Measurements from ENCODE around the gene NTRK3.

Gene NTRK3

DNA sequence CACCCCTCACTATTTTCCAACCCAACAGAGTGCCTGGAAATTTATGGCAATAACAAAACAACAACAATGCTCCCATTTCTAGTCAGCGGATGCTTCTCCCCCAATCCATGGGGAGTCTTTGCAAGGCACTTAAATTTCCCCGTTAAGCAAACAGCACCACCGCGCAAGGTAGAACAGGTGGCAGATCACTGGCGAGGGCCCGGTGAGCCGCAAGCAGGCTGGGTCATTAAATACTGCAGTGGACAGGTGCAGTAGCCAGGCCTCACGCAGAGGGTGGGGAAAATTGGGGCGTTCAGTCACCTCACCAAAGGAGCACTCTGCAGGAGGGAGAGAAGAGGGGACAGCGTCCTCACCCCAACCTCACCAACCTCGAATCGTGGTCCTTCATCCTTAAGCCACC is 147.5 kb downstream of the NTRK3 start:
- no peak for TF ChIP-seq POLR2AphosphoS5 (IDR thresholded peaks at IDR 0.05; ENCODE audit: borderline replicate concordance, low read depth, low read length)
- no peak for TF ChIP-seq EZH2 (IDR thresholded peaks at IDR 0.05)
- TF ChIP-seq FOXP2 (optimal IDR thresholded peaks at IDR 0.05; ENCODE audit: control extremely low read depth, extremely low read length, insufficient read depth) = no peak
- DNase-seq (ENCODE audit: low read depth, low spot score) = no peak
- H3K36me3 ChIP-seq (ENCODE audit: insufficient read depth, low read length) = no peaks in the 10 kb centered on the region
- no peaks in the 10 kb centered on the region for H3K9me3 ChIP-seq (ENCODE audit: low read depth, low read length)
- H3K9ac ChIP-seq (ENCODE audit: insufficient read length) = no peak overlapping the region
- H3K27ac ChIP-seq = no peak overlapping the region
- no peak overlapping the region for H3K4me3 ChIP-seq

DNA sequence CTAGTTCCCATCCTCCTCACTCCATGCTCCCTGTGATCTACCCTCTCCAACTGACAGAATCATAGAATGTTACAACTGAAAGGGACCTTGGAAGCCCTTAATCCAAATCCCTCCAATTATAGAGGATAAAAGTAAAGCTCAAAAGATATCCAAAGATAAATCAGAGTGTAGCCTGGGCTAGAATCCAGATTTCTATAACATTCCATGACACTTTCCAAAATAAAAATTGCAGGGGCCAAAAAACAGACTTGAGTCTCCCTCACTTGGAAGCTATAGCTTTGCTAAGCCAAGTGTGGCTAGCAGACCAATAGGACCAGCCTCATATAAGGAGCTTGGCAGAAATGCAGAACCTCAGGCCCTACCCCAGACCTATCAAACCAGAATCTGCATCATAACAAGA is 148.1 kb downstream of the NTRK3 start:
- H3K36me3 ChIP-seq (ENCODE audit: insufficient read depth, low read length) = no peaks in the 10 kb centered on the region
- no peak overlapping the region for H3K27ac ChIP-seq
- DNase-seq (ENCODE audit: low read depth, low spot score) = no peak
- H3K9me3 ChIP-seq (ENCODE audit: low read depth, low read length) = no peaks in the 10 kb centered on the region
- TF ChIP-seq FOXP2 (optimal IDR thresholded peaks at IDR 0.05; ENCODE audit: control extremely low read depth, extremely low read length, insufficient read depth) (no peak), POLR2AphosphoS5 (IDR thresholded peaks at IDR 0.05; ENCODE audit: borderline replicate concordance, low read depth, low read length) (no peak), EZH2 (IDR thresholded peaks at IDR 0.05) (no peak)
- H3K4me3 ChIP-seq = no peak overlapping the region
- no peak overlapping the region for H3K9ac ChIP-seq (ENCODE audit: insufficient read length)

GRCh38 chr15:88106074-88106473 is 150.5 kb downstream of the NTRK3 start:
- TF ChIP-seq FOXP2 (optimal IDR thresholded peaks at IDR 0.05; ENCODE audit: control extremely low read depth, extremely low read length, insufficient read depth) (no peak), POLR2AphosphoS5 (IDR thresholded peaks at IDR 0.05; ENCODE audit: borderline replicate concordance, low read depth, low read length) (no peak), EZH2 (IDR thresholded peaks at IDR 0.05) (no peak)
- no peak overlapping the region for H3K9ac ChIP-seq (ENCODE audit: insufficient read length)
- H3K27ac ChIP-seq = no peak overlapping the region
- DNase-seq (ENCODE audit: low read depth, low spot score) = no peak
- H3K4me3 ChIP-seq = no peak overlapping the region
- H3K36me3 ChIP-seq (ENCODE audit: insufficient read depth, low read length) = no peaks in the 10 kb centered on the region
- no peaks in the 10 kb centered on the region for H3K9me3 ChIP-seq (ENCODE audit: low read depth, low read length)

DNA sequence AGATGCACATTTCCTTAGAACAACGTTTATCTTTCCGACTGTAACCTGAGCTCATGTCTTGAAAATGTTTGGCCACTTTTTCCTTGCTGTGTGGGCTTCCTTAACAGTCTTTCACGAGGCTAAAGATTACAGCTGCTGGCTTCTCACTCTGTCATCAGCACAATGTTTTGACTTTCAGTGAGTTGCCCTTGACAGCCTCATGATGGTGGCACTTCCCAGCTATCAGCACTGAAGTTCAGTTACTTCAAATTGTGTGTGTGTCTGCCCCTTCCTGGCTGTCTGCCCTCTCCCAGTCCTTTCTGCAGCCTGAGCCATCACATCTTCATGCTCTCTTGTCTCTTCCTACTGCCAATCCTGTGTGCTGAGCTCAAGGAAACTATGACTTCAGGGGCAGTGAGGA is 152.2 kb downstream of the NTRK3 start:
- no peaks in the 10 kb centered on the region for H3K9me3 ChIP-seq (ENCODE audit: low read depth, low read length)
- no peaks in the 10 kb centered on the region for H3K36me3 ChIP-seq (ENCODE audit: insufficient read depth, low read length)
- no peak for DNase-seq (ENCODE audit: low read depth, low spot score)
- H3K27ac ChIP-seq = no peak overlapping the region
- H3K4me3 ChIP-seq = no peak overlapping the region
- H3K9ac ChIP-seq (ENCODE audit: insufficient read length) = no peak overlapping the region
- TF ChIP-seq EZH2 (IDR thresholded peaks at IDR 0.05) (no peak), FOXP2 (optimal IDR thresholded peaks at IDR 0.05; ENCODE audit: control extremely low read depth, extremely low read length, insufficient read depth) (no peak), POLR2AphosphoS5 (IDR thresholded peaks at IDR 0.05; ENCODE audit: borderline replicate concordance, low read depth, low read length) (no peak)

DNA sequence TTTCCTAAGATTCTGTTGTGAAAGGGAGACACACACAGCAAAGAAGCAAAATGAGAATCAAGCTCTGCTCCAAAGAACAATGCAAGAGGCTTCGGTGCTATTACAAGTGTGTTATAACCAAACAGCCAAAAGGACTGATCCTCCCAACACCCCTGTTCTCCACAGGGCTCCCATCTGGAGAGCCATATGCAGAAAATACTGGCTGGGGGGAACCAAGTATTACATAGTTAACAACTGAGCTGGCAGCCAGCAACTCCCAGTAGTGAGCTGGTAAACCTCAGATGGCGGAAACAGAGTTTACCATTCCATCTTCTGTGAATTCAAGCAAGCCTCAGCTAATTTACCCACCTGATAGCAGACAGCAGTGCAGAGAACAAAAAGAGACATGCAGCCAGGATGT is 156.4 kb downstream of the NTRK3 start:
- H3K9me3 ChIP-seq (ENCODE audit: low read depth, low read length) = no peaks in the 10 kb centered on the region
- TF ChIP-seq FOXP2 (optimal IDR thresholded peaks at IDR 0.05; ENCODE audit: control extremely low read depth, extremely low read length, insufficient read depth) (no peak), POLR2AphosphoS5 (IDR thresholded peaks at IDR 0.05; ENCODE audit: borderline replicate concordance, low read depth, low read length) (no peak), EZH2 (IDR thresholded peaks at IDR 0.05) (no peak)
- H3K27ac ChIP-seq = no peak overlapping the region
- H3K4me3 ChIP-seq = no peak overlapping the region
- no peak overlapping the region for H3K9ac ChIP-seq (ENCODE audit: insufficient read length)
- no peak for DNase-seq (ENCODE audit: low read depth, low spot score)
- no peaks in the 10 kb centered on the region for H3K36me3 ChIP-seq (ENCODE audit: insufficient read depth, low read length)

DNA sequence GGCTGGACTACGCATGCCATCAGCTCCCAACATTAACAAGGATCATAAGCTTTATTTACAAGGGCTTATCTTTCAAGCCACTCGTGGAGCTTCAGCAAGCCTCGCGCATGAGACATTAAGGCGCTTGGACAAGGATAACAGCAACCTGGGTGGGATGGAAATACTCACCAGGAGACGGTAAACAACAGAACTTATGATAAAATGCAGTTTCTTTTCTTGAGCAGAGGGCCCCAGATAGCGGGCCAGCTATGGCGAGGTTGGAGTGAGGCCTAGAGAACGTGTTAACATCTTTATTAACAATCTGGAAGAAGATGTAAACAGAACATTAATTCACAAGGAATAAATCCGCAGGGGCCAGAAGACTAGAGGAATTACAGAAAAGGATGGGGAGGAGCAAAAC is 158.2 kb downstream of the NTRK3 start:
- Histone ChIP-seq H3K27ac (no peak overlapping the region), H3K36me3 (ENCODE audit: insufficient read depth, low read length) (no peaks in the 10 kb centered on the region), H3K9ac (ENCODE audit: insufficient read length) (no peak overlapping the region), H3K9me3 (ENCODE audit: low read depth, low read length) (no peaks in the 10 kb centered on the region), H3K4me3 (no peak overlapping the region)
- DNase-seq (ENCODE audit: low read depth, low spot score) = no peak
- TF ChIP-seq FOXP2 (optimal IDR thresholded peaks at IDR 0.05; ENCODE audit: control extremely low read depth, extremely low read length, insufficient read depth) = no peak
- no peak for TF ChIP-seq EZH2 (IDR thresholded peaks at IDR 0.05)

GRCh38 chr15:88091444-88092016 is 165.0 kb downstream of the NTRK3 start:
- DNase-seq (ENCODE audit: low read depth, low spot score) = no peak
- Histone ChIP-seq H3K9me3 (ENCODE audit: low read depth, low read length) (no peaks in the 10 kb centered on the region), H3K4me3 (no peak overlapping the region), H3K27ac (no peak overlapping the region), H3K36me3 (ENCODE audit: insufficient read depth, low read length) (no peaks in the 10 kb centered on the region), H3K9ac (ENCODE audit: insufficient read length) (no peak overlapping the region)
- TF ChIP-seq POLR2AphosphoS5 (IDR thresholded peaks at IDR 0.05; ENCODE audit: borderline replicate concordance, low read depth, low read length) (no peak), EZH2 (IDR thresholded peaks at IDR 0.05) (no peak), FOXP2 (optimal IDR thresholded peaks at IDR 0.05; ENCODE audit: control extremely low read depth, extremely low read length, insufficient read depth) (no peak)

DNA sequence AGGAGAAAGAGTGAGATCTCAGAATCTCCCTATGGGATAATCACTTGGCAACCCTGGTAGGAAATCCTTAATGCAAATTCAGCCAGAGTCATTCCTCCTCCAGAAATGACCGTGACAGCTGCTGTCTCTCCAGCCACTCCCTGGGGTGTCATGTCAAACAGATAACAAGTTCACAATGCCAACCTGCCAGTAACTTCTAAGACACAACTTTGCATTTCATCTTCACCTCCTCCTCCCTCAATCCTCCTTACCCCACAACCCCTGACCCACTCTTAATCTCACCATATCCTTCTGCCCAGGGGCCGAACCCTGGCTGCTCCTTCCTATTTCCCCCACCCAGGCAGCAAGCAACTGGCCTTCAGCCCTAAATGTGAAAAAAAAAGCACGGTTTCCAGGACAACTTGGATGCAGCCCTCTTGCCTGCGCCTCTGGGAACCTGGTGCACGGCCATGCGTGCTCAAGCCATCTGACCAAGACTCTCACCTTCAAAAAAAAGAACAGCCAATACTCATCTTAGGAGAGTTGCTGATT is 166.0 kb downstream of the NTRK3 start:
- Histone ChIP-seq H3K9ac (ENCODE audit: insufficient read length) (no peak overlapping the region), H3K9me3 (ENCODE audit: low read depth, low read length) (no peaks in the 10 kb centered on the region), H3K27ac (no peak overlapping the region), H3K36me3 (ENCODE audit: insufficient read depth, low read length) (no peaks in the 10 kb centered on the region), H3K4me3 (no peak overlapping the region)
- DNase-seq (ENCODE audit: low read depth, low spot score) = no peak
- TF ChIP-seq POLR2AphosphoS5 (IDR thresholded peaks at IDR 0.05; ENCODE audit: borderline replicate concordance, low read depth, low read length) = no peak
- no peak for TF ChIP-seq EZH2 (IDR thresholded peaks at IDR 0.05)
- TF ChIP-seq FOXP2 (optimal IDR thresholded peaks at IDR 0.05; ENCODE audit: control extremely low read depth, extremely low read length, insufficient read depth) = no peak

DNA sequence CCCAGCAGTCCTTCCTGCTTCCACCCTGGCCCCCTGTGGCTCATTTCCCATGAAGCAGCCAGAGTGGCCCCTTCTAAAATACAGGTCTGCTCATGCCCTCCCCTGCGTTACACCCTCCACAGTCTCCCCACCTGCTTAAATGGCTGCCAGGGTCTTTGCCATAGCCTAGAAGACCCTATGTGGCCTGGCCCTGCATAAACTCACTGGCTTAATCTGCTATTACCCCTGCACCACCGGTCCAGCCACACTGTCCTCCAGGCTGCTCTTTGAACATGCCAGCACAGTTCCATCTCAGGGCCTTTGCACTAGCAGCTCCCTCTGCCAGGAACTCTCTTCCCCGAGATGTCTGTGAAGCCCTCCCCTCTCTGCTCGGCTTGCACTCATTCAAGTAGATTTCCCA is 166.8 kb downstream of the NTRK3 start:
- no peak for DNase-seq (ENCODE audit: low read depth, low spot score)
- Histone ChIP-seq H3K9me3 (ENCODE audit: low read depth, low read length) (no peaks in the 10 kb centered on the region), H3K36me3 (ENCODE audit: insufficient read depth, low read length) (no peaks in the 10 kb centered on the region), H3K27ac (no peak overlapping the region), H3K4me3 (no peak overlapping the region), H3K9ac (ENCODE audit: insufficient read length) (no peak overlapping the region)
- TF ChIP-seq FOXP2 (optimal IDR thresholded peaks at IDR 0.05; ENCODE audit: control extremely low read depth, extremely low read length, insufficient read depth) (no peak), EZH2 (IDR thresholded peaks at IDR 0.05) (no peak), POLR2AphosphoS5 (IDR thresholded peaks at IDR 0.05; ENCODE audit: borderline replicate concordance, low read depth, low read length) (no peak)

All from SK-N-MC (cell line).